K562 (cell line): ENCODE data around the gene TEX14. TPM values are rescaled to one million over a fixed set of nuclear protein-coding genes. Genes with fewer than 3 reads are reported as not detected.

Experiments used
- ATAC-seq: fragments of 200-7000 bp; cut with Tn5 transposase; 3 replicates; pipeline ENCODE4 v1.9.1; 2020; ENCODE audit warnings: moderate library complexity
- BruUV-seq: library from RNA; stranded (reverse); fragments of 400-500 nt; replicated peaks from 2 replicates; lab custom pipeline; 2021; lab: Mats Ljungman, UMichigan
- CTCF ChIA-PET: fragments of 300-600 bp; formaldehyde crosslinking; extraction: SDS; loops from one replicate; lab custom pipeline; 2021; ENCODE audit warnings: low intra/inter-chr PET ratio; lab: Yijun Ruan, JAX
- POLR2A ChIA-PET: fragments of 300-600, 350-650 bp; sonication (Branson Sonifier 250); formaldehyde crosslinking; extraction: SDS; loops from one replicate; lab custom pipeline; 2021; ENCODE audit warnings: antibody characterized with exemption, inconsistent platforms; lab: Yijun Ruan, JAX
- DNase-seq, 4 experiments: peaks; one replicate each; pipeline versions ENCODE4 v3.0.0 to v3.0.0-alpha.2; 2011 to 2018; ENCODE audit warnings: low spot score in 3 of 4, mixed read lengths in 3 of 4; ENCODE audit errors: extremely low read depth in 1 of 4
- FAIRE-seq: peaks from 2 replicates; lab custom pipeline; 2011; peaks lifted over from hg19 to GRCh38; lab: Jason Lieb, UNC
- H2AFZ ChIP-seq: 2 replicates; pipeline ENCODE4 v1.6.0; 2011; ENCODE audit warnings: low read depth, low read length, control low read depth, inconsistent platforms
- H3K27ac ChIP-seq: fragments of 200-600 bp; 3 replicates; pipeline ENCODE4 v1.8.0; 2011; ENCODE audit warnings: low read depth, mild to moderate bottlenecking, control low read depth, inconsistent platforms, low read length, moderate library complexity, mixed read lengths; ENCODE audit errors: extremely low read depth
- H3K27me3 ChIP-seq, 2 experiments: fragments of 300-600 bp in 1 of 2; 2 replicates in 1 of 2; 3 replicates in 1 of 2; pipeline versions ENCODE4 v1.6.0 to v1.8.0; 2011; ENCODE audit warnings: inconsistent platforms in 2 of 2, low read length in 2 of 2, mild to moderate bottlenecking in 1 of 2, mixed read lengths in 1 of 2, moderate library complexity in 1 of 2; ENCODE audit not compliant: control insufficient read depth in 2 of 2, insufficient read depth in 2 of 2
- H3K36me3 ChIP-seq: fragments of 300-600 bp; 3 replicates; pipeline ENCODE4 v1.8.0; 2011; ENCODE audit warnings: mild to moderate bottlenecking, low read length, inconsistent platforms; ENCODE audit not compliant: control insufficient read depth, insufficient read depth
- H3K4me1 ChIP-seq, 2 experiments: fragments of 200-600 bp in 1 of 2; replicated peaks in 1 of 2; 2 replicates in 1 of 2; 3 replicates in 1 of 2; pipeline versions ENCODE4 v1.5.1 to v1.8.0; 2011; ENCODE audit warnings: inconsistent platforms in 2 of 2, low read length in 2 of 2, mild to moderate bottlenecking in 1 of 2, mixed read lengths in 1 of 2, moderate library complexity in 1 of 2; ENCODE audit not compliant: control insufficient read depth in 2 of 2, insufficient read depth in 2 of 2
- H3K4me2 ChIP-seq: 2 replicates; pipeline ENCODE4 v1.6.1; 2011; ENCODE audit warnings: low read length, control low read depth, inconsistent platforms, mixed read lengths; ENCODE audit not compliant: insufficient read depth
- H3K4me3 ChIP-seq: fragments of 200-600 bp; sonication (generic), shearing (Covaris generic); 2 replicates; pipeline ENCODE4 v1.5.1; 2016; ENCODE audit warnings: control low read depth, inconsistent platforms
- H3K79me2 ChIP-seq: fragments of 200-600 bp; 3 replicates; pipeline ENCODE4 v1.8.0; 2011; ENCODE audit warnings: low read length, inconsistent platforms; ENCODE audit not compliant: control insufficient read depth, insufficient read depth
- H3K9ac ChIP-seq, 2 experiments: 2 replicates each; pipeline versions ENCODE4 v1.6.0 to v1.6.1; 2011; ENCODE audit warnings: low read depth in 2 of 2, low read length in 2 of 2, control low read depth in 1 of 2, inconsistent platforms in 1 of 2, mild to moderate bottlenecking in 1 of 2, mixed read lengths in 1 of 2; ENCODE audit not compliant: insufficient read depth in 1 of 2
- H3K9me1 ChIP-seq: one replicate; pipeline ENCODE4 v1.6.0; 2011; ENCODE audit warnings: inconsistent platforms, mild to moderate bottlenecking, low read length, moderate library complexity; ENCODE audit not compliant: control insufficient read depth, insufficient read depth
- H3K9me3 ChIP-seq: replicated peaks from 2 replicates; pipeline ENCODE4 v1.5.1; 2011; ENCODE audit warnings: low read depth, low read length, inconsistent platforms; ENCODE audit not compliant: control insufficient read depth, insufficient read depth
- H4K20me1 ChIP-seq: replicated peaks from 2 replicates; pipeline ENCODE4 v1.6.1; 2011; ENCODE audit warnings: low read length, inconsistent platforms, mixed read lengths; ENCODE audit not compliant: control insufficient read depth, insufficient read depth
- DLX4 ChIP-seq: fragments of 250-450 bp; sonication (Bioruptor Pico); IDR thresholded peaks from 2 replicates; pipeline ENCODE4 v1.6.1; 2021; ENCODE audit warnings: mild to moderate bottlenecking
- ESRRB ChIP-seq: fragments of 250-450 bp; sonication (Bioruptor Pico); IDR thresholded peaks from 2 replicates; pipeline ENCODE4 v1.5.0; 2020; ENCODE audit warnings: mild to moderate bottlenecking, moderate library complexity, borderline replicate concordance
- ETV6 ChIP-seq, 3 experiments: fragments of 150-350 bp in 1 of 3; sonication (generic) in 1 of 3; formaldehyde crosslinking in 1 of 3; IDR thresholded peaks; 2 replicates each; pipeline versions ENCODE4 v1.6.1 to v1.8.0; 2014 to 2022; ENCODE audit warnings: borderline replicate concordance in 2 of 3, low read depth in 2 of 3, antibody characterized with exemption in 1 of 3, low read length in 1 of 3, mild to moderate bottlenecking in 1 of 3, missing genetic modification reagents in 1 of 3
- FOXP4 ChIP-seq: sonication (generic); formaldehyde crosslinking; IDR thresholded peaks from 2 replicates; pipeline ENCODE4 v1.8.0; 2022; ENCODE audit warnings: mild to moderate bottlenecking, missing genetic modification reagents, borderline replicate concordance
- GATA2 ChIP-seq: sonication (generic); formaldehyde crosslinking; IDR thresholded peaks from 2 replicates; pipeline ENCODE4 v1.4.0; 2020; ENCODE audit warnings: mild to moderate bottlenecking, missing genetic modification reagents
- JUNB ChIP-seq: fragments of 450-650 bp; formaldehyde crosslinking; conservative IDR thresholded peaks from 2 replicates; pipeline ENCODE4 v1.4.0; 2020; ENCODE audit warnings: mild to moderate bottlenecking
- MAFF ChIP-seq: IDR thresholded peaks from 2 replicates; pipeline ENCODE4 v1.6.1; 2012; ENCODE audit warnings: low read length, improper control_type of control experiment
- MCM3 ChIP-seq: fragments of 450-650 bp; IDR thresholded peaks from 2 replicates; pipeline ENCODE4 v1.6.1; 2016
- MYNN ChIP-seq, 2 experiments: sonication (generic); formaldehyde crosslinking in 1 of 2; IDR thresholded peaks; 2 replicates each; pipeline versions ENCODE4 v1.5.0 to v1.6.1; 2016 to 2020; ENCODE audit warnings: antibody characterized with exemption in 1 of 2, missing genetic modification reagents in 1 of 2
- PHB ChIP-seq: fragments of 250-450 bp; sonication (Bioruptor Pico); IDR thresholded peaks from 2 replicates; pipeline ENCODE4 v1.5.0; 2021
- PHF20 ChIP-seq: fragments of 450-650 bp; IDR thresholded peaks from 2 replicates; pipeline ENCODE4 v1.6.1; 2018; ENCODE audit not compliant: partially characterized antibody
- RUNX1 ChIP-seq: sonication (generic); IDR thresholded peaks from 2 replicates; pipeline ENCODE4 v1.6.1; 2016; ENCODE audit warnings: antibody characterized with exemption, low read depth
- SMAD4 ChIP-seq: fragments of 250-450 bp; sonication (Bioruptor Pico); conservative IDR thresholded peaks from 2 replicates; pipeline ENCODE4 v1.8.0; 2021; ENCODE audit warnings: inconsistent platforms, mild to moderate bottlenecking, moderate library complexity
- SRSF9 ChIP-seq: fragments of 200-400 bp; formaldehyde crosslinking; IDR thresholded peaks from 2 replicates; pipeline ENCODE4 v1.6.1; 2017; ENCODE audit warnings: low read depth, low read length, borderline replicate concordance
- ZBTB33 ChIP-seq: sonication (generic); formaldehyde crosslinking; IDR thresholded peaks from 2 replicates; pipeline ENCODE4 v1.8.1; 2023; ENCODE audit warnings: mild to moderate bottlenecking, missing genetic modification reagents
- ZNF143 ChIP-seq: sonication (generic); formaldehyde crosslinking; IDR thresholded peaks from 2 replicates; pipeline ENCODE4 v1.9.0; 2022; ENCODE audit warnings: mild to moderate bottlenecking, missing genetic modification reagents
- ZNF445 ChIP-seq: fragments of 250-450 bp; sonication (Bioruptor Pico); IDR thresholded peaks from 2 replicates; pipeline ENCODE4 v1.4.0; 2020; ENCODE audit warnings: low read depth, mild to moderate bottlenecking, moderate library complexity
- WGBS: fragments of 100-300 bp; shearing (Covaris generic); methylation state at CpG from one replicate; pipeline ENCODE4 v1.1.6; 2016; ENCODE audit warnings: low coverage, mixed read lengths; ENCODE audit not compliant: insufficient coverage; ENCODE audit errors: missing lambda C conversion rate; 5-methylcytosine and 5-hydroxymethylcytosine counted together
- in situ Hi-C: fragments of 300-500 bp; cut with MboI; formaldehyde crosslinking; loops from 4 replicates; pipeline ENCODE4 v1.15.0; 2018; ENCODE audit warnings: inconsistent platforms, mixed read lengths
- intact Hi-C: fragments of 100-400 bp; cut with micrococcal nuclease; formaldehyde crosslinking; loops from 2 replicates; pipeline ENCODE4 v1.14.2; 2022
- polyA plus RNA-seq, 8 experiments: library from polyadenylated mRNA; depleted of rRNA in 4 of 8; stranded (reverse) in 5 of 8; unstranded in 3 of 8; fragments of >200 nt; fragmentation: Nextera tagmentation in 2 of 8; fragmentation: Illumina TruSeq in 1 of 8; extraction: Ambion mirVana in 2 of 8; extraction: Trizol in 1 of 8; gene quantifications; 2 replicates each; pipeline versions ENCODE4 v1.2.1 to v1.2.3, GENCODE V29; 2011 to 2014; ENCODE audit warnings: inconsistent platforms in 1 of 8, missing spikeins in 1 of 8
- total RNA-seq, 7 experiments: library from RNA; depleted of rRNA in 6 of 7; stranded (reverse); fragments of >200 nt in 6 of 7; fragmentation: Illumina TruSeq in 2 of 7; extraction: Trizol in 2 of 7; gene quantifications; 2 replicates each; pipeline versions ENCODE4 v1.2.1 to v1.2.3, GENCODE V29; 2011 to 2021; ENCODE audit warnings: low replicate concordance in 1 of 7

TEX14 gene
- total and polyA plus RNA-seq, 9 of the 15 experiments (the other 6 are each of a cell fraction or from before 2014, with no cell fraction given): 0.05 to 0.12 (median 0.09) TPM; not detected in 1

GRCh38 chr17:58665946-58666857, 25.6 kb downstream of the TEX14 start:
- intact Hi-C loops (no loop called here), in situ Hi-C loops (no loop called here)
- Histone ChIP-seq H3K36me3 (no peaks in the 10 kb centered on the region), H3K4me2 (peak overlapping the region; percentile 86), H3K4me3 (peak overlapping the region; percentile 25), H3K27ac (peak overlapping the region; percentile 81), H3K27me3 (no peaks in the 10 kb centered on the region), H3K79me2 (no peaks in the 10 kb centered on the region), H4K20me1 (no peaks in the 10 kb centered on the region), H3K9me1 (no peaks in the 10 kb centered on the region), H3K4me1 (peaks cover 20 to 26% of the 10 kb centered on the region in 2 experiments), H3K9ac (peak overlapping the region; percentile 54 to 73; a peak in 3 of 4 replicates), H2AFZ (peak overlapping the region; percentile 100), H3K9me3 (no peaks in the 10 kb centered on the region)
- WGBS: 26% methylated on average over 20 of the region's 25 CpGs
- POLR2A ChIA-PET: interaction anchor here (0.7 to 9.6 kb wide), 5 partner anchors 7 to 35 kb away, joined by 3 to 88 read pairs (median 40); no protein-coding TSS in a partner anchor
- TSS peak; percentile 99 for BruUV-seq
- DNase-seq (peak in 2 of 4 experiments; percentile 23 to 68), FAIRE-seq (no peak), ATAC-seq (peak; percentile 65)
- CTCF ChIA-PET: interaction anchor here (0.7 kb wide), 1 partner anchor 26 kb away, joined by 7 read pairs; the partner anchor contains the start of gene RAD51C
- TF ChIP-seq RUNX1 (peak; percentile 86; the same call in 1 of the 2 replicates), MAFF (no peak), ESRRB (no peak), PHB (CRISPR knock-in tag) (no peak), PHF20 (peak; percentile 6), GATA2 (CRISPR knock-in tag) (no peak), MCM3 (no peak), DLX4 (CRISPR knock-in tag) (no peak), JUNB (no peak), FOXP4 (CRISPR knock-in tag) (no peak), ETV6 (IDR thresholded peaks at IDR 0.05; ENCODE audit: borderline replicate concordance in 1 of 2, low read depth in 2 of 2, low read length in 1 of 2) (no peak), ETV6 (CRISPR knock-in tag; IDR thresholded peaks at IDR 0.05; ENCODE audit: borderline replicate concordance) (no peak), ZNF445 (CRISPR knock-in tag) (no peak), MYNN (IDR thresholded peaks at IDR 0.05) (peak; percentile 19; the same call in 1 of the 2 replicates), MYNN (CRISPR knock-in tag; IDR thresholded peaks at IDR 0.05) (no peak), ZBTB33 (CRISPR knock-in tag) (no peak), SMAD4 (no peak), SRSF9 (no peak), ZNF143 (no peak)
